Pancreas (tissue), 10 donors: ENCODE measurements around the gene NUDT19. TPM values are rescaled to one million over a fixed set of nuclear protein-coding genes. Genes with fewer than 3 reads are reported as not detected.
A peak's percentile ranks its signal among the peaks of the same experiment; 100 is the strongest.
"Not testable (repeated sequence)": the region's sequence is repeated elsewhere in the genome, so short reads cannot be mapped to it uniquely, and the experiment has no call there.

Experiments used
- ATAC-seq, 4 donors: fragments of 200-7000 bp; cut with Tn5 transposase; one replicate each; pipeline versions ENCODE4 v1.8.0 to v1.9.1; 2020; ENCODE audit warnings: mild to moderate bottlenecking in 4 of 4, moderate library complexity in 4 of 4
- DNase-seq, 6 donors: peaks; one replicate each; pipeline ENCODE4 v3.0.0-alpha.2; 2020
- FAIRE-seq: peaks from 2 replicates; lab custom pipeline; 2012; peaks lifted over from hg19 to GRCh38; lab: Jason Lieb, UNC
- H3K27ac ChIP-seq, 4 donors: fragments of 200-600 bp; sonication (generic); 1 replicate in 3 of 4; 2 replicates in 1 of 4; pipeline versions ENCODE4 v1.5.0 to v1.8.0; 2020
- H3K27me3 ChIP-seq, 4 donors: fragments of 200-600 bp; one replicate each; pipeline ENCODE4 v1.8.0; 2021
- H3K36me3 ChIP-seq, 3 donors: fragments of 200-600 bp; sonication (generic) in 1 of 3; one replicate each; pipeline versions ENCODE4 v1.5.0 to v1.8.0; 2020 to 2021
- H3K4me1 ChIP-seq, 3 donors: fragments of 200-600 bp; one replicate each; pipeline ENCODE4 v1.8.0; 2021
- H3K4me3 ChIP-seq, 4 donors: fragments of 200-600 bp; sonication (generic) in 2 of 4; one replicate each; pipeline versions ENCODE4 v1.5.0 to v1.8.0; 2020 to 2021
- H3K9me3 ChIP-seq, 4 donors: fragments of 200-600 bp; one replicate each; pipeline ENCODE4 v1.8.0; 2021
- CTCF ChIP-seq, 4 donors: fragments of 200-600 bp; sonication (generic) in 3 of 4; IDR thresholded peaks; one replicate each; pipeline versions ENCODE4 v1.5.0 to v1.8.0; 2021; ENCODE audit warnings: antibody characterized with exemption in 4 of 4
- WGBS, 2 donors: extraction: QIAGEN DNeasy Blood & Tissue Kit; methylation state at CpG; one replicate each; pipeline ENCODE4 v1.1.7; 2013; 5-methylcytosine and 5-hydroxymethylcytosine counted together
- intact Hi-C, 3 donors: fragments of 100-400 bp; cut with DNase I; formaldehyde crosslinking; loops; one replicate each; pipeline versions ENCODE4 v1.11.1 to v1.14.2; 2022
- polyA plus RNA-seq, 2 donors: library from polyadenylated mRNA; stranded (reverse); fragments of 200-250 nt; gene quantifications; one replicate each; pipeline ENCODE4 v1.2.3, GENCODE V29; 2013
- total RNA-seq, 6 donors: library from RNA; stranded (reverse); fragmentation: NEBNext Ultra II Directional in 4 of 6; extraction: Animal tissue kit (Norgen Biotek cat#: 25700) in 4 of 6; gene quantifications; one replicate each; pipeline versions ENCODE4 v1.2.1 to v1.2.4, GENCODE V29; 2021 to 2023
- donor health status: healthy with polysubstance abuse.
- donor health status: DM: no; HTN: no; CAD: no; lungs with moderate emphysema.
- donor health status: DM: no; HTN: no; CAD: no.
- donor health status: control.
- donor health status: control.
- donor health status: Bipolar disorder and iron deficiency.
- donor health status: DM: yes; HTN: yes; CAD: no.
- donor health status: DM: no; HTN: no; CAD: no.
- donor health status: DM: no; HTN: no; CAD: no.
- donor health status: DM: yes; HTN: yes; CAD: no.

NUDT19 gene
- total and polyA plus RNA-seq, 8 donors, result 2.5 to 8.2 (median 4.2) TPM

GRCh38 chr19:32650671-32651070, 41.0 kb upstream of the NUDT19 start:
- Histone ChIP-seq H3K4me1 (peaks cover 0 to 6% (median 5%) of the 10 kb centered on the region in 3 donors), H3K4me3 (no peak overlapping the region), H3K27me3 (no peaks in the 10 kb centered on the region), H3K36me3 (peaks cover 0 to 16% (median 0%) of the 10 kb centered on the region in 3 donors), H3K9me3 (no peaks in the 10 kb centered on the region), H3K27ac (no peak overlapping the region)
- FAIRE-seq, result no peak
- no peak for ATAC-seq
- no peak for DNase-seq
- TF ChIP-seq CTCF (IDR thresholded peaks at IDR 0.05), result no peak
- intact Hi-C loops, result no loop called here
- WGBS, 2 donors, result 95% methylated on average over 5 of the region's 5 CpGs

- no peaks in the 10 kb centered on the region for H3K27me3 ChIP-seq
- no peak for DNase-seq
- TF ChIP-seq CTCF (IDR thresholded peaks at IDR 0.05), result no peak
- no peak overlapping the region for H3K27ac ChIP-seq
- no peak for FAIRE-seq
- H3K36me3 ChIP-seq, result peaks cover 0 to 16% (median 0%) of the 10 kb centered on the region in 3 donors
- ATAC-seq, result peak in 3 of 4 donors; percentile 21 to 34 (median 34)
- H3K4me1 ChIP-seq, result peaks cover 0 to 6% (median 5%) of the 10 kb centered on the region in 3 donors
- H3K4me3 ChIP-seq, result no peak overlapping the region
- intact Hi-C loops, result no loop called here
- no peaks in the 10 kb centered on the region for H3K9me3 ChIP-seq
- WGBS, 2 donors, result 76 to 81% methylated on average over 8 of the region's 8 CpGs
Observed at GRCh38 chr19:32651729-32652140, 39.9 kb upstream of the NUDT19 start.

GRCh38 chr19:32652331-32652730, 39.3 kb upstream of the NUDT19 start:
- FAIRE-seq, ATAC-seq, H3K27me3 ChIP-seq, H3K4me3 ChIP-seq, intact Hi-C loops, H3K9me3 ChIP-seq, H3K27ac ChIP-seq, H3K4me1 ChIP-seq, DNase-seq: not testable (repeated sequence)
- peaks cover 0 to 16% (median 0%) of the 10 kb centered on the region in 3 donors for H3K36me3 ChIP-seq
- 94 to 95% methylated on average over 13 of the region's 13 CpGs for WGBS, 2 donors

- peak; percentile 67 to 89 (median 81) for DNase-seq
- no peak for TF ChIP-seq CTCF (IDR thresholded peaks at IDR 0.05)
- Histone ChIP-seq H3K9me3 (no peaks in the 10 kb centered on the region), H3K4me1 (peaks cover 0 to 6% (median 5%) of the 10 kb centered on the region in 3 donors), H3K4me3 (no peak overlapping the region), H3K36me3 (peaks cover 0 to 10% (median 0%) of the 10 kb centered on the region in 3 donors), H3K27ac (no peak overlapping the region), H3K27me3 (no peaks in the 10 kb centered on the region)
- intact Hi-C loops, result no loop called here
- ATAC-seq, result peak; percentile 69 to 88 (median 79)
- 39 to 41% methylated on average over 12 of the region's 12 CpGs for WGBS, 2 donors
- no peak for FAIRE-seq
Observed at GRCh38 chr19:32652894-32653598, 38.6 kb upstream of the NUDT19 start.

GRCh38 chr19:32653599-32653915, 38.1 kb upstream of the NUDT19 start:
- Histone ChIP-seq H3K27ac (no peak overlapping the region), H3K27me3 (no peaks in the 10 kb centered on the region), H3K4me1 (peaks cover 0 to 6% (median 5%) of the 10 kb centered on the region in 3 donors), H3K36me3 (peaks cover 0 to 7% (median 0%) of the 10 kb centered on the region in 3 donors), H3K9me3 (no peaks in the 10 kb centered on the region), H3K4me3 (no peak overlapping the region)
- DNase-seq, result no peak
- no peak for FAIRE-seq
- ATAC-seq, result peak in 2 of 4 donors; percentile 20 to 26
- TF ChIP-seq CTCF (IDR thresholded peaks at IDR 0.05), result no peak
- WGBS, 2 donors, result 68 to 73% methylated on average over 14 to 15 of the region's 15 CpGs
- intact Hi-C loops, result no loop called here

- H3K36me3 ChIP-seq, FAIRE-seq, H3K4me1 ChIP-seq, DNase-seq, H3K9me3 ChIP-seq, intact Hi-C loops, ATAC-seq, H3K27me3 ChIP-seq, H3K27ac ChIP-seq, H3K4me3 ChIP-seq: not testable (repeated sequence)
- 97 to 99% methylated on average over 8 of the region's 8 CpGs for WGBS, 2 donors
Observed at GRCh38 chr19:32656379-32656778, 35.2 kb upstream of the NUDT19 start.
